ENCODE results near the gene DNAJC4.

DNA sequence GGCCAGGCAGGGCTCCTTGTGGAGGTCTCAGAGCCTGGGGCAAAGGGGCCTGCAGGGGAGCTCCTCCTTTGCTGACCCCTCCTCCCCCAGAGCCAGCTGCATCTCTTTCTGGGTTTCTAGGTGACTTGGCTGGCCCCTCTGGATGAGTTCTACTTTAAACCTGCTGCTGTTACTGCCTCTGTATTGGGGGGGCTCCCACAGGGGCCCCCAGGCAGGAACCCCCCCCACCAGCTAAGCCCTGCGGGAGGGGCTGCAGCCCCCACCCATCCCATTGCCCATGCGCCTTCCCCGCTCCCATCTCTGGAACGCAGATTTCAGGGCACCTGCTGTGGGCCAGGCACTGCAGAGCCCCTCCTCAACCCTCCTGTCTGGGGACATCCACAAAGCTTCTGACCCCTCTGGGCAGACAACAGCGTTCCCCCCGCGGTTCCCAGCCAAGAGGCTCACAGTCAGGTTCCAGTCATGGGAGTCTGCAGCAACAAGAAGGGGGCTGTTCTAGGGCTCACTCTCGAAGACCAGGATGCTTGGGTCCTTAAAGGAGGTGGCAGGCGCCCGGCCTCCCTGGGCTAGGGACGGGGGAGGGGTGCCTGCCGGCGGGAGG is 20.2 kb downstream of the DNAJC4 start:
- TF ChIP-seq, protein P1, sequence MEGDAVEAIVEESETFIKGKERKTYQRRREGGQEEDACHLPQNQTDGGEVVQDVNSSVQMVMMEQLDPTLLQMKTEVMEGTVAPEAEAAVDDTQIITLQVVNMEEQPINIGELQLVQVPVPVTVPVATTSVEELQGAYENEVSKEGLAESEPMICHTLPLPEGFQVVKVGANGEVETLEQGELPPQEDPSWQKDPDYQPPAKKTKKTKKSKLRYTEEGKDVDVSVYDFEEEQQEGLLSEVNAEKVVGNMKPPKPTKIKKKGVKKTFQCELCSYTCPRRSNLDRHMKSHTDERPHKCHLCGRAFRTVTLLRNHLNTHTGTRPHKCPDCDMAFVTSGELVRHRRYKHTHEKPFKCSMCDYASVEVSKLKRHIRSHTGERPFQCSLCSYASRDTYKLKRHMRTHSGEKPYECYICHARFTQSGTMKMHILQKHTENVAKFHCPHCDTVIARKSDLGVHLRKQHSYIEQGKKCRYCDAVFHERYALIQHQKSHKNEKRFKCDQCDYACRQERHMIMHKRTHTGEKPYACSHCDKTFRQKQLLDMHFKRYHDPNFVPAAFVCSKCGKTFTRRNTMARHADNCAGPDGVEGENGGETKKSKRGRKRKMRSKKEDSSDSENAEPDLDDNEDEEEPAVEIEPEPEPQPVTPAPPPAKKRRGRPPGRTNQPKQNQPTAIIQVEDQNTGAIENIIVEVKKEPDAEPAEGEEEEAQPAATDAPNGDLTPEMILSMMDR (IDR thresholded peaks at IDR 0.05; ENCODE audit: insufficient read depth, low read length, poor library complexity, severe bottlenecking), result no peak
- TF ChIP-seq EZH2phosphoT487 (conservative IDR thresholded peaks at IDR 0.05; ENCODE audit: low read length), result no peak

Measured in SU-DHL-6 (cell line).